GM18873 (cell line): ENCODE data around the gene KCNG4.

ENCODE experiments used
- ATAC-seq: cut with Tn5 transposase; IDR thresholded peaks from one replicate; pipeline ENCODE4 v1.9.1; 2021; ENCODE audit warnings: mild to moderate bottlenecking, moderate library complexity, moderate number of reproducible peaks; ENCODE audit not compliant: unreplicated experiment, low FRiP score

The KCNG4 gene

GRCh38 chr16:84267380-84267779 is 27.6 kb upstream of the KCNG4 start:
- ATAC-seq = no peak

- ATAC-seq = no peak
Measured at GRCh38 chr16:84266451-84266850, 26.6 kb upstream of the KCNG4 start.

GRCh38 chr16:84262939-84263338 is 23.1 kb upstream of the KCNG4 start:
- no peak for ATAC-seq

GRCh38 chr16:84262031-84262430 is 22.2 kb upstream of the KCNG4 start:
- ATAC-seq = no peak

- no peak for ATAC-seq
Measured at GRCh38 chr16:84260766-84261554, 21.1 kb upstream of the KCNG4 start.

GRCh38 chr16:84259691-84260090 is 19.9 kb upstream of the KCNG4 start:
- no peak for ATAC-seq

GRCh38 chr16:84258266-84258665 is 18.5 kb upstream of the KCNG4 start:
- no peak for ATAC-seq

- ATAC-seq = no peak
Measured at GRCh38 chr16:84255050-84255810, 15.4 kb upstream of the KCNG4 start.

- no peak for ATAC-seq
Measured at GRCh38 chr16:84254062-84254461, 14.2 kb upstream of the KCNG4 start.

- ATAC-seq = no peak
Measured at GRCh38 chr16:84253173-84253572, 13.4 kb upstream of the KCNG4 start.

- ATAC-seq = no peak
Measured at GRCh38 chr16:84252184-84252583, 12.4 kb upstream of the KCNG4 start.

- no peak for ATAC-seq
Measured at GRCh38 chr16:84247844-84248243, 8.0 kb upstream of the KCNG4 start.

GRCh38 chr16:84247331-84247730 is 7.5 kb upstream of the KCNG4 start:
- ATAC-seq = no peak

- no peak for ATAC-seq
Measured at GRCh38 chr16:84246679-84247077, 6.9 kb upstream of the KCNG4 start.

GRCh38 chr16:84245956-84246678 is 6.3 kb upstream of the KCNG4 start:
- no peak for ATAC-seq

GRCh38 chr16:84244728-84245127 is 4.9 kb upstream of the KCNG4 start:
- ATAC-seq = no peak

GRCh38 chr16:84243732-84244131 is 3.9 kb upstream of the KCNG4 start:
- no peak for ATAC-seq

- no peak for ATAC-seq
Measured at GRCh38 chr16:84242839-84243238, 3.0 kb upstream of the KCNG4 start.

- ATAC-seq = no peak
Measured at GRCh38 chr16:84241778-84242177, 2.0 kb upstream of the KCNG4 start.

- ATAC-seq = no peak
Measured at GRCh38 chr16:84240455-84240854, 643 bp upstream of the KCNG4 start.

- ATAC-seq = no peak
Measured at GRCh38 chr16:84239141-84239769, 557 bp downstream of the KCNG4 start.
